Omental fat pad (tissue), 4 donors: ENCODE results near the gene NKG7. TPM values are rescaled to one million over a fixed set of nuclear protein-coding genes. Genes with fewer than 3 reads are reported as not detected.

ENCODE experiments used
- ATAC-seq: fragments of 150-250 bp; one replicate; pipeline ENCODE4 v1.9.1; 2016; ENCODE audit warnings: mild to moderate bottlenecking, moderate library complexity; ENCODE audit not compliant: low FRiP score
- DNase-seq: peaks from one replicate; pipeline ENCODE4 v3.0.0-alpha.2; 2019; ENCODE audit warnings: low spot score
- CTCF ChIP-seq, 3 donors: fragments of 450-650 bp; IDR thresholded peaks; one replicate each; pipeline ENCODE4 v1.5.1; 2016 to 2017; ENCODE audit warnings: antibody characterized with exemption in 3 of 3, mild to moderate bottlenecking in 3 of 3, moderate library complexity in 2 of 3
- total RNA-seq, 4 donors: library from RNA; depleted of rRNA; stranded (reverse); fragments of >200 nt; gene quantifications; one replicate each; pipeline ENCODE4 v1.1.0, GENCODE V29; 2016

NKG7 gene
- total RNA-seq, 4 donors from 2014 or later, result 0.56 to 4.0 (median 2.6) TPM; not detected in 1

DNA sequence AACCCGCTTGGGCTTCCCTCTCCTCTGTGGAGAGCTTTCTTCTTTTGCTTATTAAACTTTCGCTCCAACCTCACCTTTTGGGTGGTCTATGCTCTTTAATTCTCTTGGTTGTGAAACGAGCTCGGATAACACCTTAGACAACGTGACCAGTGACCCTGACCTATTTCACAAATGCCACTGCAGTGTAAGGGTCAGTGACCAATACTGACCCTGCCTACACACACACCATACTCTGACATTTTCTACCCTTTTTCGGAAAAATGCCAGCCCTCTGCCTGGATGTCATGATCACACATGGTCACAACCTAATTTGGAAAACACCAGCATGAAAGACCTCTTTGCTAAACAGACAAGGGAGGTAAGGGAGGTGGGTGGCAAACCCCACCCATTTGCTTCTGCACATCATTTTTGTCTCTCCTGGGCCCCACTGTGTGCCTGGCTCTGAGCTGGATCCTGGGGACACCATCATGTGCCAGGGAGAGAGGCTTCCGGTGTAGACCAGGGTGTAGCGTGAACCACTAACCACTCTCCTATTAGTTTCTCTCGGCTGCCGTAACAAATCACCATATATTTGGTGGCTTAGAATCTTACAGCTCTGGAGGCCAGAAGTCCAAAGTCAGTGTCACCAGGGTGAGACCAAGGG lies 16.2 kb downstream of the NKG7 start:
- DNase-seq (no peak), ATAC-seq (no peak)
- TF ChIP-seq CTCF (IDR thresholded peaks at IDR 0.05), result no peak

DNA sequence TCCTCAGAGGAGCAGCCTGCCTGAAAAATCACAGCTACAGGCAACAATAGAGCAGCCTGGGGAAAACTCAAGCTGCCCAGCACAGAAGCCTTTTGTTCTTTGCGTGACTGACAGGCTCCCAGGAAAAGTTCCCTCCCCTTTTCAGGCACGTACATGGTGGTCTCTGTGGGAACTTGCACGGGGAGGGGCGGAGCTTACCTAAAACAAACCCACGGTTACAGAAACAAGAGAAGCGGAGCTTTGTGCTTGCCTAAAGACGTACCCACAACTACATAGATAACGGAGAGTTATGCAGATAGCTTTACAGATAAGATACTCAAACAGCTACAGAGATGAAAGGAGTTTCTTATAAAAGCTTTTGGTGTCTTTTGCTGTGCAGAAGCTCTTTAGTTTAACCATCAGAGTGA lies 17.7 kb downstream of the NKG7 start:
- no peak for DNase-seq
- ATAC-seq, result no peak
- no peak for TF ChIP-seq CTCF (IDR thresholded peaks at IDR 0.05)

DNA sequence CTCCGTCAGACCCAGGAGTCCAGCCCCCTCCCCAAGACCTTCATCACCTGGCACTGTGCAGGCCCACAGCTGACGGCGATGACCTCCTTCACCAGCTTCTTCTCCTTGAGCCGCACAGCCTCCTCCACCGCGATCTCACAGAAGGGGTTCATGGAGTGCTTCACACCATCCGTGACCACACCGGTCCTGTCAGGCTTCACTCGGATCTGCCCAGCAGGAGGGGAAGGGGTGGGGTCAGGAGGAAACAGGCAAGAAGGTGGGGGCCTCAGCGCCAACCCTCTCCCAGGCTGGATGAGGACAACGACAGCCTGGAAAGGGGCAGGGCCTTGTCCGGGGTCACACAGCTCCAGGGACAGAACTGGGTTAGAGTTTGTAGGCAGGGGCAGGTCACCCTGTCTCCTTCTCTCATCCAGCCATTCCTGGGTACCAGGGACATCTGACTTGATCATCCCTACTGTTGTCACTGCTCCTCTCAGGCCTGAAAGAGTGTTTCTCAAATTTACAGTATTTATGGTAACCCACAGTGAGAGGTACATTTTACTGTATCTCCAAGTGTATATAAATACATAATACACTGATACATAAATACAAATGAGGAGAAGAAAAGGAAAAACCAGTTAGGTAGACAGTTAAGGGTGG lies 18.2 kb downstream of the NKG7 start:
- TF ChIP-seq CTCF (IDR thresholded peaks at IDR 0.05), result no peak
- no peak for ATAC-seq

DNA sequence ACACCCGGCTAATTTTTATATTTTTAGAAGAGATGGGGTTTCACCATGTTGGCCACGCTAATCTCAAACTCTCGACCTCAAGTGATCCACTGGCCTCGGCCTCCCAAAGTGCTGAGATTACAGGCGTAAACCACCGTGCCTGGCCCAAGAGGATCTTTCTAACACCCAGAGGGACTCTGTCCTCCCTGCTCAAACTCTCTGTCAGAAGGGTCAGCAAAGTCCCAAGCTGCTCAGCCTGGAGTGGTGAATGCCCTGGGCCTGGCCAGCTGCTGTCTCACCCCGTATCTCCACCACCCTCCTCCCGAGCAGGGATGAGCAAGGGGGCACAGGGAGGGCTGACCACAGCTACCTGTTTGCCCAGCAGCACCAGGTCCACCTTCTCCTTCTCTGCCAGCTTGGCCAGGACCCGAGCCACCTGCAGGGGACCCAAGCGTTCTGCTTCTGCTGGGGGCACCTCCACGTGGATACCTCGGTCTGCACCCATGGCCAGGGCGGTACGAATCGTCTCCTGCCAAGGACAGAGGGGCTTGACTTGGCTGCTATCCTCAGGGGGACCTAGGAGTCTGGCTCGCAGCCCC lies 19.6 kb downstream of the NKG7 start:
- DNase-seq (no peak), ATAC-seq (no peak)
- no peak for TF ChIP-seq CTCF (IDR thresholded peaks at IDR 0.05)

More for the DNA sequence above, 18.2 kb downstream of the NKG7 start:
- no peak for DNase-seq

DNA sequence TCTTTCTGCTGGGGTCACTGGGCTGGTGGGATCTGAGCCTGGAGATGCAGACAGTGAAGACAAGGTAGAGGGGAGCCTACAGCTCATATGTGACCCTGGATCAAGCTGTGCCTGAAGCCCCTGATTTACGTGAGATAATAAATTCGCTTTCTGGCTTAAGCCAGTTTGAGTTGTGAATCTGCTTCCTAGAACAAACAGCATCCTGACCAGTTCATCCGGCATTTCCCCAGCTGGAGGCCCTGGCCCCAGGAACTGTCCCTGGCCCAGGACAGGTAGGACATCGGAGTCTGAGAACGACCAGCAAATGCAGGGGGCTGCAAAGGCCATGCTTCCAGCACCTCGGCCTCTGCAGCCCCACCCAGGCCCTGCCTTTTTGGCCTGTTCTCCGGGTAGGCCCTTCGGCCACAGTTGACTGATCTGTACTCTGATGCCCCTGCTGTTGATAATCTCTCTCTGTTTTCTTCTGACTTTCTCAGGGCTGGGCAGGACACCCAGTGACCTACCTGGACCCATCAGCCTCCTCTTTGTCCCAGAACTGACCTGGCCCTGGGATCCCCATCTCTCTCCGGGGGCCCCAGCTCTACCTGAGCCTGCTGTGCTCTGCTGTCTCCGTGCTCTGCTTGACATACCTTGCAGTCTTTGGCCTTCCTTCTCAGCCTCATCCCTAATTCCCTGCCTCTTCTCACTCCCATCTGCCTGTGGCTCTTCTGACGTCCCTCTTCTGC lies 21.0 kb downstream of the NKG7 start:
- DNase-seq, result no peak
- TF ChIP-seq CTCF (IDR thresholded peaks at IDR 0.05), result no peak

GRCh38 chr19:51347209-51347928 lies 25.1 kb downstream of the NKG7 start:
- DNase-seq, result no peak
- ATAC-seq, result no peak
- no peak for TF ChIP-seq CTCF (IDR thresholded peaks at IDR 0.05)

More for the DNA sequence above, 21.0 kb downstream of the NKG7 start:
- no peak for ATAC-seq
